ENCODE results near the gene MOSMO.

DNA sequence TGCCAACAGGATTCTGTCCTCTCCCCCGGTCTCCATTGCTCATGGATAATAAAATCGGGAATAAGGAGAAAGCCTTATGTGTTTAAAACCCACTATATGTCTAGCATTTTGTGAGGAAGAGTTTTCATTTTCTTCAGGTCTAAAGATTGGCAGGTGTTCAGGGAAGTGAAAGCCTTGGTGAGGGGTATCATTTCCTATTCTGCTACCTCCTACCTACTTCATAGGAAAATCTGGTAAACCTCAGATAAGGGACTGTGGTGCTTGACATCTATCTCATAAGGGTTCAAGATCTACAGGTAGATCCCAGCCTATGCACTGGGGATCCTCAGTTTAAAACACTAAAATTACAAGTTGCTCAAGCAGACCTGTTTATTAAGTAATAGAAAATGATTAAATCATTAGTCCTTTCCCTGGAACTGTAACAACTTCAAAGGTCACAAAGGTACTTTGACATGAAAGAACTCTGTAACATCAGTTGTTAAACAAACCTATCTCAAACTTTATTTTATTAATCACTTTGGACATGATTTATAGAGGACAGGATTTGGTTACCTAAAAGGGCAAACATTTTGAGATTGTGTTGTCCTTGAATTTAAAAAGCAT, 6.5 kb downstream of the MOSMO start:
- TF ChIP-seq POLR2A (IDR thresholded peaks at IDR 0.05; ENCODE audit: low read length) (no peak), GATA1 (IDR thresholded peaks at IDR 0.05; ENCODE audit: low read depth, low read length) (no peak)
